VCaP (cell line): ENCODE measurements around the gene SIRT3.

Experiments used
- H3K27ac ChIP-seq: fragments of 450-650 bp; 2 replicates; pipeline ENCODE4 v1.5.1; 2017
- CTCF ChIP-seq: fragments of 450-650 bp; conservative IDR thresholded peaks from 2 replicates; pipeline ENCODE4 v1.5.1; 2017; ENCODE audit warnings: mild to moderate bottlenecking, moderate library complexity

SIRT3 gene

DNA sequence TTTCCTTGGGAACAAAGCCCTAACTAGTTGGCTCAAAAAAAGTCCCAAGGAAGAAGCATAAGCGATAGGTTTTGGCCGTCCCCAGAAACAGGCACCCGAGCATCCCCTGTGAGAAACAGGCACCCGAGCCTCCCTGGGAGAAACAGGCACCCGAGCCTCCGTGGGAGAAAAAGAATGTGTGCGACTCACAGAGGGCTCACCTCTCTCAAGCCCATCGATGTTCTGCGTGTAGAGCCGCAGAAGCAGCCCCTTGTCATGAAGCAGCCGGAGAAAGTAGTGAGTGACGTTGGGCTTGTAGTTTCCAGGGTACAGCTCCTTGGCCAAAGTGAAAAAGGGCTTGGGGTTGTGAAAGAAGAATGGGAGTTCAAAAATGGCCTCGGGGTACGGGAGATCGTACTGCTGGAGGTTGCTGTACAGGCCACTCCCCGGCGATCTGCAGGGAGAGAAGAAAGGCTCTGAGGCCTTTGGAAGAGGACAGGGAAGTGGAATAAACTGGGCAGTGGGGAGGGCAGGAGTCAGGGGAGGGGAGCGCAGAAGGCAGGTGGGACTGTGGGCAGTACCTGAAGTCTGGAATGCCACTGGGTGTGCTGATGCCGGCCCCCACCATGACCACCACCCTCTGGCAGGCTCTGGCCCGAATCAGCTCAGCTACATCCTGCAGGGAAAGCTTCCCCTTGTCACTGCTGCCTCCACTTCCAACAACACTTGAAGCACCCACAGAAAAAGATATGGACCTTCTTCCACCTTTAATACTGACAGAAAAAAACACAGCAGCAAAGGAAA is 3.2 kb downstream of the SIRT3 start:
- H3K27ac ChIP-seq: no peak overlapping the region
- no peak for TF ChIP-seq CTCF

- no peak for TF ChIP-seq CTCF
- H3K27ac ChIP-seq: no peak overlapping the region
Observed at GRCh38 chr11:230431-230830, 5.7 kb downstream of the SIRT3 start.

- TF ChIP-seq CTCF: no peak
- no peak overlapping the region for H3K27ac ChIP-seq
Observed at GRCh38 chr11:227824-228379, 8.2 kb downstream of the SIRT3 start.

DNA sequence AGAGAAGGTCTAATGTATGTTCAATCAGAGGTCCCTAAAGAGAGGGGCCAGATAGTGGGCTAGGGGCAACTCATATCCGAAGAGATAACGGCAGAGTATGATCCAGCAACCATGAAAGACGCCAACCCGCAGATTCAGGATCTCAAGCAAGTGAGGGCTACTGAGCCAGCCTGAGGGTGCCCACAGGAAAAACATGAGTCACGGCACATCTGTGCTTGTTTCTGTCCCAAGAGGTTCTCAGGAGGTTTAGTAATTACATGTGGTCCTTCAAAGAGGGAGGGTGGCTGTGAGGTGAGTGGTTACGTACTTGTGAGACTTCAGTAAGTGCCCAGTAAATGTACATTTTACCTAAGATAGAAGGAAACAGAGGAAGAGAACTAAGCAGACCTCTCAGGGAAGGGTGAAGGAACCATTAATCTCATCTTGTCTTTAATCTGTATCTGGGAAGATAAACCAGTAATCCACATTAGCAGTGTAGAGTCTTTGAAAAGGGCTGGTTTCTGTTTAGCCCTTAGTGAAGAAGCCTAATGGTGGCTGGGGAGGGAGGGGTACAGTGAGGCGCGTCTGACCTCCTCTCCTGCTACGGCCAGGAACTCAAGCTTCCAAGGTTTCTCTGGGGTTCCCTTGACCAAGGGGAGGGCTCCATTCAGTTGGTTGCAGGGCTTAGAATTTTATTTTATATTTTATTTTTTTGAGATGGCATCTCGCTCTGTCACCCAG is 10.2 kb downstream of the SIRT3 start:
- no peak for TF ChIP-seq CTCF
- H3K27ac ChIP-seq: no peak overlapping the region

- H3K27ac ChIP-seq: no peak overlapping the region
- no peak for TF ChIP-seq CTCF
Observed at GRCh38 chr11:224424-224823, 11.7 kb downstream of the SIRT3 start.

- H3K27ac ChIP-seq: no peak overlapping the region
- no peak for TF ChIP-seq CTCF
Observed at GRCh38 chr11:223884-224283, 12.3 kb downstream of the SIRT3 start.

DNA sequence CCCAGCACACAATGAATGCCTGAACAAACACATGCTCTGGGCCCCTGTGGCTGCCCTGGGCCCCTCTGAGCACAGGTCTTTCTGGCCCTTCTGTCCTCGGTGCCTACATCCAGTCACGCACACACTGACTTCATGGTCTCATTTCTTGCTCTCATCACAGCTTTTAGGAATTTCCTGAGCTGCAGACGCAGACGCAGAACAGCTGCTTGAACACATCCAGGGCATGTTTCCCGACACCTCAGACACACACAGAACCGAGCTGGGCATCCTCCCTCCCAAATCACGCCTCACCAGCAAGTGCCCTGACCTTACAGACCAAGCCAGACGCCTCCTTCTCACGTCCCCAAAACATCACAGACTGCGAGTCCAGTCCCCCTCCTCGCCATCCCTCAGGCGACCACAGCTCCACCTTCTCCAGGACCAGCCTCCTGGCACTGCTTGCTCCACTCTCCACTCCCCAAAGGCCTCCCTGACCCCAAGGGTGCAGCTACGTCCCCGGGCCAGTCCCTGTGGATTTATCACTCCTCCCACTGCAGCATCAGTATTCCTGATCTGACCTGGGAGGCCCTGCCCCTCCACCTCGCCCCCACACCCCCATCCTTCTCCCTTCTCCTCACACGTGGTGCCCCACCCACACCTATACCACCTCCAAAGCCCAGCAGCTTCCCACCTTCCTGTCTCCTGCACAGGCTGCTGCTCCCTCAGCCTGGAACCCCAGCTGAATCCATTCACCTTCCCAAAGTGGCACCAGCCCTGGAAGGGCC is 12.9 kb downstream of the SIRT3 start:
- H3K27ac ChIP-seq: no peak overlapping the region
- TF ChIP-seq CTCF: no peak
